ENCODE results near the gene ECHS1. TPM values are rescaled to one million over a fixed set of nuclear protein-coding genes. Genes with fewer than 3 reads are reported as not detected.

The ECHS1 gene
- total and polyA plus RNA-seq, 9 of the 15 experiments (the other 6 are each of a cell fraction or from before 2014, with no cell fraction given): 16.6 to 100 (median 68.1) TPM

GRCh38 chr10:133335246-133336117 is 37.7 kb downstream of the ECHS1 start (continued):
- TF ChIP-seq VEZF1 (CRISPR knock-in tag; IDR thresholded peaks at IDR 0.05): peak; percentile 29; the same call in 1 of the 2 replicates
- TF ChIP-seq, protein P1, sequence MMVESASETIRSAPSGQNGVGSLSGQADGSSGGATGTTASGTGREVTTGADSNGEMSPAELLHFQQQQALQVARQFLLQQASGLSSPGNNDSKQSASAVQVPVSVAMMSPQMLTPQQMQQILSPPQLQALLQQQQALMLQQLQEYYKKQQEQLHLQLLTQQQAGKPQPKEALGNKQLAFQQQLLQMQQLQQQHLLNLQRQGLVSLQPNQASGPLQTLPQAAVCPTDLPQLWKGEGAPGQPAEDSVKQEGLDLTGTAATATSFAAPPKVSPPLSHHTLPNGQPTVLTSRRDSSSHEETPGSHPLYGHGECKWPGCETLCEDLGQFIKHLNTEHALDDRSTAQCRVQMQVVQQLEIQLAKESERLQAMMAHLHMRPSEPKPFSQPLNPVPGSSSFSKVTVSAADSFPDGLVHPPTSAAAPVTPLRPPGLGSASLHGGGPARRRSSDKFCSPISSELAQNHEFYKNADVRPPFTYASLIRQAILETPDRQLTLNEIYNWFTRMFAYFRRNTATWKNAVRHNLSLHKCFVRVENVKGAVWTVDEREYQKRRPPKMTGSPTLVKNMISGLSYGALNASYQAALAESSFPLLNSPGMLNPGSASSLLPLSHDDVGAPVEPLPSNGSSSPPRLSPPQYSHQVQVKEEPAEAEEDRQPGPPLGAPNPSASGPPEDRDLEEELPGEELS (CRISPR knock-in tag; IDR thresholded peaks at IDR 0.05; ENCODE audit: borderline replicate concordance): no peak
- TF ChIP-seq NFIC (IDR thresholded peaks at IDR 0.05): peak; percentile 10; the same call in 1 of the 2 replicates
- TF ChIP-seq, protein P2, sequence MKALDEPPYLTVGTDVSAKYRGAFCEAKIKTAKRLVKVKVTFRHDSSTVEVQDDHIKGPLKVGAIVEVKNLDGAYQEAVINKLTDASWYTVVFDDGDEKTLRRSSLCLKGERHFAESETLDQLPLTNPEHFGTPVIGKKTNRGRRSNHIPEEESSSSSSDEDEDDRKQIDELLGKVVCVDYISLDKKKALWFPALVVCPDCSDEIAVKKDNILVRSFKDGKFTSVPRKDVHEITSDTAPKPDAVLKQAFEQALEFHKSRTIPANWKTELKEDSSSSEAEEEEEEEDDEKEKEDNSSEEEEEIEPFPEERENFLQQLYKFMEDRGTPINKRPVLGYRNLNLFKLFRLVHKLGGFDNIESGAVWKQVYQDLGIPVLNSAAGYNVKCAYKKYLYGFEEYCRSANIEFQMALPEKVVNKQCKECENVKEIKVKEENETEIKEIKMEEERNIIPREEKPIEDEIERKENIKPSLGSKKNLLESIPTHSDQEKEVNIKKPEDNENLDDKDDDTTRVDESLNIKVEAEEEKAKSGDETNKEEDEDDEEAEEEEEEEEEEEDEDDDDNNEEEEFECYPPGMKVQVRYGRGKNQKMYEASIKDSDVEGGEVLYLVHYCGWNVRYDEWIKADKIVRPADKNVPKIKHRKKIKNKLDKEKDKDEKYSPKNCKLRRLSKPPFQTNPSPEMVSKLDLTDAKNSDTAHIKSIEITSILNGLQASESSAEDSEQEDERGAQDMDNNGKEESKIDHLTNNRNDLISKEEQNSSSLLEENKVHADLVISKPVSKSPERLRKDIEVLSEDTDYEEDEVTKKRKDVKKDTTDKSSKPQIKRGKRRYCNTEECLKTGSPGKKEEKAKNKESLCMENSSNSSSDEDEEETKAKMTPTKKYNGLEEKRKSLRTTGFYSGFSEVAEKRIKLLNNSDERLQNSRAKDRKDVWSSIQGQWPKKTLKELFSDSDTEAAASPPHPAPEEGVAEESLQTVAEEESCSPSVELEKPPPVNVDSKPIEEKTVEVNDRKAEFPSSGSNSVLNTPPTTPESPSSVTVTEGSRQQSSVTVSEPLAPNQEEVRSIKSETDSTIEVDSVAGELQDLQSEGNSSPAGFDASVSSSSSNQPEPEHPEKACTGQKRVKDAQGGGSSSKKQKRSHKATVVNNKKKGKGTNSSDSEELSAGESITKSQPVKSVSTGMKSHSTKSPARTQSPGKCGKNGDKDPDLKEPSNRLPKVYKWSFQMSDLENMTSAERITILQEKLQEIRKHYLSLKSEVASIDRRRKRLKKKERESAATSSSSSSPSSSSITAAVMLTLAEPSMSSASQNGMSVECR (CRISPR knock-in tag; IDR thresholded peaks at IDR 0.05): no peak
- TF ChIP-seq NFE2 (IDR thresholded peaks at IDR 0.05; ENCODE audit: low read depth): peak; percentile 51; the same call in 1 of the 2 replicates
